Measurements from ENCODE around the gene AKAP7. TPM values are rescaled to one million over a fixed set of nuclear protein-coding genes. Genes with fewer than 3 reads are reported as not detected.
"Not testable (repeated sequence)": the region's sequence is repeated elsewhere in the genome, so short reads cannot be mapped to it uniquely, and the experiment has no call there.

The AKAP7 gene
- 10 to 100 TPM in 2 of 6 donors, 1 to 10 TPM in 4; 2.4 to 11.3 (median 7.1) TPM for total RNA-seq

DNA sequence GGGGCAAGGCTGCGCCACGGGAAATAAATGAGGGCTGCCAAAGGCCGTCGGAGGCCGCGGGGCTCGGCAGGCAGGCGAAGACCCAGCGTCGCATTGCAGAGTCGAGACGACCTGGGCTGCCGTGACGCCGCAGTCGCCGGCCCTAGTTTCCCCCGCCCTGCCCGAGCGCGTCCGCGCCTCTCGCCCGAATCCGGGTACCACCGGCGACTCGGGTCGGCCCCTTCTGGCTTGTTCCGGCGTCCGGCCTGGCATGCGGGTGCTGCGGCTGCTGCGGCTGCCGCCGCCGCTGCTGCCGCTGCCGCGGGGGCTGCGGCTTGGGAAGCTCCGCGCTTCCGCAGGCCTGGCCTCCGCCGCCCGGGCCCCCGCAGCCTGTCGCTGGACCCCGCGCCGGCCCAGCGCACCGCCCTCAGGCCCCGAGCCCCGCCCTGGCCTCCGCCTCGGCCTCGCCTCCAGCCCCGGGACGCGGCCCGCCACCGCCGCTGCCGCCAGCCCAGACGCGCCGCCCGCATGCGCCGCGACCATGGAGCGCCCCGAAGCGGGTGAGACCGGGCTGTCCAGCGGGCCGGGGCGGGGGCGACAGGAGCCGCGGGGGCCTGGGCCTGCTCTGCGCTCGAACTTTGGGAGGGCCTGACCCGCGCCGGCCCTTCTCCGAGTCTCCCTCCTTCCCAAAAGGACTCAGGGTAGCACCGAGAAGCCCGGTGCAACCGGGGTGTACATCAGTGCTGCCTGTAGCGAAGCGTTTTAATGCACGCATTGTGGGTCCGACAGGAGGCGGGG lies at the start of gene AKAP7:
Gene AKAP7, plus strand, starts transcription at position 224 of the 777 bp plus-strand sequence. Its CDS starts 297 bp downstream, at position 521.
- TF ChIP-seq POLR2A (IDR thresholded peaks at IDR 0.05) (peak in 2 of 4 donors; percentile 36 to 71), POLR2AphosphoS5 (IDR thresholded peaks at IDR 0.05) (peak in 1 of 2 donors; percentile 26), EP300 (IDR thresholded peaks at IDR 0.05) (no peak)
- TF ChIP-seq, protein P1, sequence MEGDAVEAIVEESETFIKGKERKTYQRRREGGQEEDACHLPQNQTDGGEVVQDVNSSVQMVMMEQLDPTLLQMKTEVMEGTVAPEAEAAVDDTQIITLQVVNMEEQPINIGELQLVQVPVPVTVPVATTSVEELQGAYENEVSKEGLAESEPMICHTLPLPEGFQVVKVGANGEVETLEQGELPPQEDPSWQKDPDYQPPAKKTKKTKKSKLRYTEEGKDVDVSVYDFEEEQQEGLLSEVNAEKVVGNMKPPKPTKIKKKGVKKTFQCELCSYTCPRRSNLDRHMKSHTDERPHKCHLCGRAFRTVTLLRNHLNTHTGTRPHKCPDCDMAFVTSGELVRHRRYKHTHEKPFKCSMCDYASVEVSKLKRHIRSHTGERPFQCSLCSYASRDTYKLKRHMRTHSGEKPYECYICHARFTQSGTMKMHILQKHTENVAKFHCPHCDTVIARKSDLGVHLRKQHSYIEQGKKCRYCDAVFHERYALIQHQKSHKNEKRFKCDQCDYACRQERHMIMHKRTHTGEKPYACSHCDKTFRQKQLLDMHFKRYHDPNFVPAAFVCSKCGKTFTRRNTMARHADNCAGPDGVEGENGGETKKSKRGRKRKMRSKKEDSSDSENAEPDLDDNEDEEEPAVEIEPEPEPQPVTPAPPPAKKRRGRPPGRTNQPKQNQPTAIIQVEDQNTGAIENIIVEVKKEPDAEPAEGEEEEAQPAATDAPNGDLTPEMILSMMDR (IDR thresholded peaks at IDR 0.05): no peak
- peak within 1 kb of the TSS; percentile 61 to 87 (median 76) for H3K4me3 ChIP-seq
- DNase-seq (peak; percentile 70 to 96), ATAC-seq (ENCODE audit: low FRiP score in 2 of 2) (peak; percentile 88 to 96)
- peaks cover 6 to 15% (median 8%) of the 10 kb centered on the region in 4 donors for H3K4me1 ChIP-seq
- no peaks in the 10 kb centered on the region for H3K27me3 ChIP-seq
- H3K9me3 ChIP-seq: no peaks in the 10 kb centered on the region
- H3K27ac ChIP-seq: peak within 1 kb of the TSS; percentile 89 to 93 (median 90)
- 0 to 1% methylated on average over 20 to 33 of the region's 99 CpGs for WGBS, 2 donors
- H3K36me3 ChIP-seq: no peaks in the 10 kb centered on the region

DNA sequence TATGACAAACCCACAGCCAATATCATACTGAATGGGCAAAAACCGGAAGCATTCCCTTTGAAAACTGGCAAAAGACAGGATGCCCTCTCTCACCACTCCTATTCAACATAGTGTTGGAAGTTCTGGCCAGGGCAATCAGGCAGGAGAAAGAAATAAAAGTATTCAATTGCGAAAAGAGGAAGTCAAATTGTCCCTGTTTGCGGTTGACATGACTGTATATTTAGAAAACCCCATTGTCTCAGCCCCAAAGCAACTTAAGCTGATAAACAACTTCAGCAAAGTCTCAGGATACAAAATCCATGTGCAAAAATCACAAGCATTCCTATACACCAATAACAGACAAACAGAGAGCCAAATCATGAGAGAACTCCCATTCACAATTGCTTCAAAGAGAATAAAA lies 44.9 kb upstream of the AKAP7 start:
- not testable (repeated sequence) for DNase-seq; H3K4me3 ChIP-seq; H3K4me1 ChIP-seq; H3K27ac ChIP-seq; ATAC-seq (ENCODE audit: low FRiP score in 2 of 2); H3K27me3 ChIP-seq; H3K36me3 ChIP-seq
- 59 to 66% methylated on average over 3 of the region's 3 CpGs for WGBS, 2 donors
- peaks cover 0 to 11% (median 2%) of the 10 kb centered on the region in 4 donors for H3K9me3 ChIP-seq

DNA sequence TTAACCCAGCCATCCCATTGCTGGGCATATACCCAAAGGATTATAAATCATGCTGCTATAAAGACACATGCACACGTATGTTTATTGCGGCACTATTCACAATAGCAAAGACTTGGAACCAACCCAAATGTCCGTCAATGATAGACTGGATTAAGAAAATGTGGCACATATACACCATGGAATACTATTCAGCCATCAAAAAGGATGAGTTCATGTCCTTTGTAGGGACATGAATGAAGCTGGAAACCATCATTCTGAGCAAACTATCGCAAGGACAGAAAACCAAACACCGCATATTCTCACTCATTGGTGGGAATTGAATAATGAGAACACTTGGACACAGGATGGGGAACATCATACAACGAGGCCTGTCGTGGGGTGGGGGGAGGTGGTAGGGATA lies 43.3 kb upstream of the AKAP7 start:
- 90 to 93% methylated on average over 7 of the region's 7 CpGs for WGBS, 2 donors

DNA sequence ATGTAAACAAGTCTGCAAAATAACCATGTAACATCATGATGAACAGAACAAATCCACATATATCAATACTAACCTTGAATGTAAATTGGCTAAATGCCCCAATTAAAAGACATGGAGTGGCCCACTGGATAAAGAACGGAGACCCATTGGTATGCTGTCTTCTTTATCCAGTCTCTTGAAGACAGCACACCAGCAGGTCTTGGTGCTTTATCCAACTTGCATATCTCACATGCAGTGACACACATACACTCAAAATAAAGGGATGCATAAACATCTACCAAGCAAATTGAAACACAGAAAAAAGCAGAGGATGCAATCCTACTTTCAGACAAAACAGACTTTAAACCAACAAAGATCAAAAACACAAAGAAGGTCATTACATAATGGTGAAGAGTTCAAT lies 41.9 kb upstream of the AKAP7 start:
- ATAC-seq (ENCODE audit: low FRiP score in 2 of 2) (no peak), DNase-seq (no peak)
- H3K9me3 ChIP-seq: peaks cover 0 to 6% (median 2%) of the 10 kb centered on the region in 4 donors
- H3K27ac ChIP-seq: no peak overlapping the region
- no peak overlapping the region for H3K4me3 ChIP-seq
- no peaks in the 10 kb centered on the region for H3K27me3 ChIP-seq
- TF ChIP-seq POLR2AphosphoS5 (IDR thresholded peaks at IDR 0.05) (no peak), EP300 (IDR thresholded peaks at IDR 0.05) (no peak)
- H3K36me3 ChIP-seq: no peaks in the 10 kb centered on the region
- 94 to 96% methylated on average over 1 of the region's 1 CpG for WGBS, 2 donors
- H3K4me1 ChIP-seq: no peaks in the 10 kb centered on the region

More for the DNA sequence above, 43.3 kb upstream of the AKAP7 start:
- not testable (repeated sequence) for H3K9me3 ChIP-seq; ATAC-seq (ENCODE audit: low FRiP score in 2 of 2); H3K27ac ChIP-seq; H3K36me3 ChIP-seq; DNase-seq; H3K4me3 ChIP-seq; H3K27me3 ChIP-seq; H3K4me1 ChIP-seq

DNA sequence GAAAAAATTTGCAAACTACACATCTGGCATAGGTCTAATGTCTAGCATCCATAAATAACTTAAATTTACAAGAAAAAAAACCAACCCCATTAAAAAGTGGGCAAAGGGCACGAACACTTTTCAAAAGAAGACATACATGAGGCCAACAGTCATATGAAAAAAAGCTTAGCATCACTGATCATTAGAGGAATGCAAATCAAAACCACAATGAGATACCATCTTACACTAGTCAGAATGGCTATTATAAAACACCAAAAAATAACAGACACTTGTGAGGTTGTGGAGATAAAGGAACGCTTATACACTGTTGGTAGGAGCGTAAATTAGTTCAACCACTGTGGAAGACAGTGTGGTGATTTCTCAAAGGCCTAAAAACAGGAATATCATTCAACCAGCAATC lies 38.5 kb upstream of the AKAP7 start:
- Histone ChIP-seq H3K4me1 (no peaks in the 10 kb centered on the region), H3K36me3 (no peaks in the 10 kb centered on the region), H3K27ac (no peak overlapping the region), H3K9me3 (peaks cover 0 to 6% (median 2%) of the 10 kb centered on the region in 4 donors), H3K4me3 (no peak overlapping the region), H3K27me3 (no peaks in the 10 kb centered on the region)
- DNase-seq (no peak), ATAC-seq (ENCODE audit: low FRiP score in 2 of 2) (no peak)
- TF ChIP-seq, protein P1 (IDR thresholded peaks at IDR 0.05): no peak
- TF ChIP-seq POLR2AphosphoS5 (IDR thresholded peaks at IDR 0.05) (no peak), EP300 (IDR thresholded peaks at IDR 0.05) (no peak), POLR2A (IDR thresholded peaks at IDR 0.05) (no peak)
- WGBS, 2 donors: 78 to 86% methylated on average over 3 of the region's 3 CpGs

DNA sequence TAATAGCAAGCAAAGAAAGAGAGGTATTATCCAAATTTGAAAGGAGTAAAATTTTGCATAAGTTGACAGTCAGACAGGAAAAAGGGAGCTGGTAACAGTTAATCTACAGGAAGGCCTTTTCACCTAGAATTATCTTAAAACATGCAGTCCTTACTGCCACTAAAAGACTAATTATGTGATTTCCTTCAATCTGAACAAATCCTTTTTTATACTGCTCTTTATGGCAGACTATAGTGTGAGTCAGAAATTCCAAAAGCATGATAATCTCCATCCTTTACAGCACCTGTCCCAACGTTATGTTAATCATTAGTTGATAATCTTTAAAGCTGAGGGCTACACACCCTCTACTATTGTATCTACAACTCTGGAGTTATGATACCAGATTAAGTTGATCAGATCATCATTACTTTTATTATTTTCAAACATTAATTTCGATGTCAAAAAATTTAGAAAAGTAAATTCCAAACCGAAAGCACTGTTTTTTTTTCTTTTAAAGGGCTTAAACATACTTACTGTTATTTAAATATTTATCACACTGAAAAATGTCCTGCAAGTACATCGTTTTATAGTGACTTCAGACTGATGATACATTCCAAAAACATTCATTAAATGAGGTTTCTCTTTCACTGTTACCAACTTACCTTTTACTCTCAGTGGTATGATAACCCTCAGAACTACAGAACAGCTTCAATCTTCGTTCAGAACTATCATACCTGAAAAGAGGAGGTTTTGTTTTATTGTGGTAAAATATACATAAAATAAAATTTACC lies 33.2 kb upstream of the AKAP7 start:
- Histone ChIP-seq H3K9me3 (no peaks in the 10 kb centered on the region), H3K4me1 (no peaks in the 10 kb centered on the region), H3K27ac (no peak overlapping the region), H3K27me3 (no peaks in the 10 kb centered on the region), H3K4me3 (no peak overlapping the region), H3K36me3 (no peaks in the 10 kb centered on the region)
- TF ChIP-seq EP300 (IDR thresholded peaks at IDR 0.05) (no peak), POLR2AphosphoS5 (IDR thresholded peaks at IDR 0.05) (no peak), POLR2A (IDR thresholded peaks at IDR 0.05) (no peak)
- TF ChIP-seq, protein P1 (IDR thresholded peaks at IDR 0.05): no peak
- 78 to 81% methylated on average over 5 of the region's 5 CpGs for WGBS, 2 donors
- DNase-seq (no peak), ATAC-seq (ENCODE audit: low FRiP score in 2 of 2) (no peak)
